GM20431 (cell line): ENCODE data around the gene PTPRG.
"Not testable (repeated sequence)": the region's sequence is repeated elsewhere in the genome, so short reads cannot be mapped to it uniquely, and the experiment has no call there.

Experiments used
- in situ Hi-C: fragments of 300-500 bp; cut with MseI, MboI; formaldehyde crosslinking; loops from one replicate; pipeline ENCODE4 v1.15.0; 2020; ENCODE audit warnings: low sequenced_read_pairs; ENCODE audit not compliant: unreplicated experiment

PTPRG gene

DNA sequence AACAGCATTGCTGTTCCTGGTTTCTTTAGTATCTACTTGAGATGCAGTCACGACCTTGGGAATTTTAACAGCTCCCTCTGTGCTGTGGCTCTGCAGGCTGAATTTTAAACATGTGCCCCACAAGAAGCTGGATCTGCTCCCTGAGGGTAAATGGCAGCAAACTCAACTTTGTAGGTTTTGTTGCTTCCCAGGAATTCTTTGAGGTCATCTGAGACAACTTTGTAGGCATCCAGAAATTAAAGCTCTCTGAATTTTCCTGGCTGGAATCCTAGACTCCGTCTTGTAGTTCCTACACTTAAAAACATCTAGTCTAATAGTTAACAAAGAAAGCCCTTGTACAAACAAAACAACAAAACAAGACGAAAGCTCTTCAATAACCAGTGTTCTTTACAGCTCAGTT is 445.7 kb downstream of the PTPRG start:
- in situ Hi-C loops: no loop called here

DNA sequence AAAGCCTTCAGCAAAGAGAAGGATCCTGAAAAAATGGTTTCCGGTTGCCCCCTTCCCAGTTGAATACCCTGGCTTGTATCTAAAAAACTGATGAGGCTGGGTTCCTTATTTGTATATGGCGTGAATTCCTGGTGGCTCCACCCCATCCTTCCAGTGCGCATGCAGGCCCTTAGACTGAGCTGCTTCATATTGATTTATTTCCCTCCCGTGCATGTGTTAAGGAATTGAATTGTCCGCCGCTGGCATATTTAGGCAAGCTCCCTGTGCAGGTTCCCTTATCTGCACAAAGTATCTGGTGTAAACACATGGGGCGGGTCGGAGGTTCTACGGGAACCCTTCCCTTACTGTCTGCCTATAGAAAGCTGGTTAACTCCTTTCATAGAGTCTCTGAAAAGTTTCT is 449.6 kb downstream of the PTPRG start:
- in situ Hi-C loops: no loop called here

DNA sequence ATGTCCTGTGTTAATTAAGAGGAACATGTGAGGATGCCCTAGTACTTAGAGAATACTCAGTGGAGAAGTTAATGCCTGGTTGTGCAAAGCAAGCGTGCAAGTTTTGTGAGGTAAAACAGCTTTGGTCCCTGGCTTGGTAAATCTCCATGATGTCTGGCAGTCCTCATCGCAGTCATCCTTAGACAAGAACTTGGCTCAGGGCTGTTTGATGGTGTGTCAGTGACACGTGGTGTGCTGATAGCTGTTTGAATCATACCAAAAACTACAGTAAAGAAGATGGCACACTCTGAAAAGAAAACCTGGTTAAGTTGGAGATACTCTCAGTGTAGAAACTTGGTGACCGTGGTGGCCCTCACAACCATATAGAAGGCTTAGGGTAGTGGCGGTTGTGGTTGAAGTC is 450.3 kb downstream of the PTPRG start:
- in situ Hi-C loops: no loop called here

DNA sequence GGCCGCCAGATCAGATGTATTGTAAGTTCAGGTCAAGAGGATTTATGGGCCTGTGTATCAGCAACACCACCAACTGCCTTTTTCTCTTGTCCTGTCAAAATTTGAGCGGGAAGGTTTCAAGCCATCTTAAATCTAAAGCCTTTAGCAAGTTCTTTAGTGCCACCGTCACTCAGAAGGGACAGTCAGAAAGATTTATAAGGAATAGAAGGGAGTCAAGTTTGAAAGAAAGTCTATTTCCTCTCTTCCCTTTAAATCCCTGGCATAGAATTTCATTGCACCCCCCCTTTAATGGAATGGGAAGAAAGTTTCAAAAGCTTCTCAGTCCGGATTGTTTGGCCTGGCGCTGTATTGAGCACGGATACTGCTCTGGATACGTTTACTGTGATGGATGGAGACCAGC is 452.6 kb downstream of the PTPRG start:
- in situ Hi-C loops: no loop called here

DNA sequence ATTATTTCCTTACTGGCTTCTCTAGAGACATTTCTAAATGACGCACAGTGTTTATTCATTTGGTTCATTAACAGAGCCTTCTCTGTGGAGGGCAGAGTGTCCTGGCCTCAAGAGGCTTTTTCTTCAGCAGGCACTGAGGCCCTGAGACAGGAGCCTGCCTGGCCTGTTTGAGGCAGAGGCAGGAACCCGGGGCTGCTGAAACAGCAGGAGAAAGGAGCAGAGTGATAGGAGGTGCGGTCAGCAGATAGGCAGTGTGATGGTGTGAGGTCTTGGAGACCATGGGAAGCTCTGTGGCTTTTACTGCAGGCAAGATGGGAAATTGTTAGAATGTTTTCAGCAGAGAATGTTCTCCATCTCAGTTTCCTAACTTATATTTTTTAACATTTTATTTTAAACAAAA is 453.7 kb downstream of the PTPRG start:
- in situ Hi-C loops: no loop called here

DNA sequence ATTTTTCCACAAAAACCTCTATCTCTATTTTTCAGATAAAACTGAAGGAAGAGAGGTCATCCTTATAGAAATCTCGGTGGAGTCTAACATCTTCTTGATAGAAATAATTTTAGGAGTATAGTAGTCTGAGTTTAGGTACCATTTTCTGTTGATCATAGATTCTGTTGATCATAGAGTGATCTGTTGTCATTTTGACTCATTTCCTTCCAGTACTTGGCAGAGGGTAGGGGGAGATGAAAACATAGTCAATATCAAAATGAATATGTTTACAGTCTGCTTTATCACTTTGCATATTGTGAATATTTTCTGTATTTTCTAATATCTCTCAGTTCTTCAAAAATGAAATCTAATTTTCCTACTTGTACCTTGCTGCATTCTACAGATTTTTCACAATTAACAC is 458.5 kb downstream of the PTPRG start:
- in situ Hi-C loops: no loop called here

DNA sequence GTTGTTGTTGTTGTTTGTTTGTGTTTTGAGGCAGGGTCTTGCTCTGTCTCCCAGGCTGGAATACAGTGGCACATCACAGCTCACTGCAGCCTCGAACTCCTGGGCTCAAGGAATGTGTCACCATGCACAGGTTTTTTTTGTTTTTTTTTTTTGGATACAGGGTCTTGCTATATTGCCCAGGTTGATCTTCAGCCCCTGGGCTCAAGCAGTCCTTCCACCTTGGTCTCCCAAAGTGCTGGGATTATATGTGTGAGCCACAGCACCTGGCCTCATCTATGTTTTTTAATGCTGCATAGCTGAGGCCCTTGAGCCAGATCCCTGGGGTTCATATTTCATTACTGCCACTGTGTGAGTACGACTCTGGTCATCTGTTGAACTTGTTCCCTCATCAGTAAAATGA is 459.3 kb downstream of the PTPRG start:
- in situ Hi-C loops: no loop called here

DNA sequence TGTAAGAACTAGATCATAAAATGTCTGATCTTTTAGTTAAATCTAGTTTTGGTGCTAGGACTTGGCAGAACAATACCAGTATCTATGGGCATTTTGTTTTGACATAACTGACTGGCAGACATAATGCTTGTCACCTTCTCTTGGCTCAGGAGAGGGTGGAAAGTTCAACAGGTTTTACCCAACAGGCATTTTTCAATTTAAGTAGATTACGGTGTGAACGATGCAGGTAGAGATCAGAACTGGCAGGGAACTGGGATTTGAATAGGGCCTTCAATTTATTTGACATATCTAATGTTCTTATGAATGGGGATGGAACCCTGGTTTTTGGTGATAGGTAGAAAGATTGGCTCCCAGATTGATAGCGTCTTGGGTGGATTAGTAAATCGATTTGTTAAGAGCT is 460.9 kb downstream of the PTPRG start:
- in situ Hi-C loops: no loop called here

DNA sequence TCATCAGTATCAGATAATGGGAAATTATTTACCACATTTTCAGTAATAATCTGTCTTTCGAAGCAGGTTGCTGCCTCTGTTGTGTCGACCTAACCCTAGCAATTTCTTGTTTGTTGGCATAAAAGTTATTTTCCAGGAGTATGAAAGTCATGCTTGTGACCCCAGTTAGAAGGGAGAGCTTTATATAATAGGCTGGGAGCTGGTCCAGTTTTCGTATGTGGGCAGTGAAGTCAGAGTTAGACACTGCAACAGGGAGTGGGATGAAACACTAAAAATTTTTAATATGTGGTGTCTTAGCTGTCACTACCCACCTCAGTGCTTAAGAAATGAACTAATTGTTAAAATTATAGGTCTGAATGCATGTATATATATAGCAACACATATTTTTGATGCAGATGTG is 463.5 kb downstream of the PTPRG start:
- in situ Hi-C loops: no loop called here

DNA sequence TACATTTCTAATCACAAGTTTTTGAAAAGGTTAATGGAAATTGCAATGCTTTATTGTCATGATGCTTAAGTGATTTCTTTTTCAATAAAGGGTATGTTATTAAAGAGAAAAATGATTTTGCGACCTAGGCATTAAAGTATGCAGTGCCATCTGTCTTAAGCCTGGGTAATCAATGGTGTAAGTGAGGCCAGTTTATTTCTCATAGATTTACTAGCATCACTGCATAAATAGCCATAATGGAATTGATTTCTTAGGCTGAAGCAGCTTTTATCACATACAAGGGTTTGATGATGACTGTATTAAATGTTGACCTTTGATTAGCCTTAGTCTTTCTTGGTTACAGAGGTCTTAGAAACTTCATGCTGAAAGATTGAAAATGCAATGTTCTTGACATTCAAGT is 464.5 kb downstream of the PTPRG start:
- in situ Hi-C loops: no loop called here

DNA sequence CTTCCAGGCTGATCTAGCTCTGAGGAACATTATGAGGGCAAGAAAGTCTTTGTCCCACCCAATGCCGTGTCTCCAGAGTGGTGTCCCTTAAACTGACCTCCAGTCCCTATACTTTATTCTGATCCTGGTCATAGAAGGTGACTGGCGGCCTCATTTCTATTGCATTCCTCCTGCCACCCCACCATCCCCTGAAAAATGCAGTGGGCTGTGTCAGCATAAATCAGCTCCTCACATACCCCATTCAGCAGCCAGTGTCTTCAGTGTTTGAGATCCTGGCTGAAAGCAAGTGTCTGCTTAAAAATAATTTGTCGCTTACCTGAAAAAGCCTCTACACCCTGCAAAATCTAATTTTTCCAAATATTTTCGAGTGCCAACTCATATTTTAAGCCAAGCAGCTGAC is 465.9 kb downstream of the PTPRG start:
- in situ Hi-C loops: no loop called here

DNA sequence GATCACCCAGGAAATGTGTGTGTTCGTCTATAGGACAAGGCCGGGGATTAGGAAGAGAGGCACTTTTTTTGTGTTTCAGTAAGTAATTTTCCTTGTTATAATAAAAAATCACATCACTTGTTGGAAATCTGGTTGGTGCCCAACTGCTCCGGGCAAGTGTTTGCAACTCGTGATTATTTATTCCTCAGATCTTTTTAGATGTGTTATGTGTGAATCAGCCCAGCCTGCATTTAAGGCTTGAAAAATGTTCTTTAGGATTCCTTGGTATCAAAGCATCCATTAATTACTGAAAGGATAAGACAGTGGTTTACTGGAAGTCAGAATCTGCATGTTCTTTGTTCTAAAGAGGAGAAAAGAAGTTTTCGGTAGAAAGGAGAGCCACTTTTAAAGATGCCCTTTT is 466.4 kb downstream of the PTPRG start:
- in situ Hi-C loops: no loop called here

DNA sequence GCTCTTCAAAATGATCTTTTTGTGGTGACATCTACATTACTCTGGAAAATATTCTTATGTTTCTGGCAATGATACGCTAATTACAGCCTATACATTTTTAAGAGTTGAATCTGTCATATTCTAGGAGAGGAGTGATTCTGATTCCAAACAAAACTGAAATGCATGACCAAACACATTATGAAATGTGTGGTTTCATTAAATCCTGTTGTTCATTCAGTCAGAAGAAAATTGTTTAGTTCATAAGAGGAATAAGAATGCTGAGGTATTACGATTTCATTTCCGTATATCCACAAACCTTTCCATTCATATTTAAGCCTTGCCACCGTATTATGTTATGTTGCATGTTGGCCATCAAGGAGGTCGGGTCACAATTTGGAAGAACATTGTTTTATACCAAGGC is 466.9 kb downstream of the PTPRG start:
- in situ Hi-C loops: no loop called here

DNA sequence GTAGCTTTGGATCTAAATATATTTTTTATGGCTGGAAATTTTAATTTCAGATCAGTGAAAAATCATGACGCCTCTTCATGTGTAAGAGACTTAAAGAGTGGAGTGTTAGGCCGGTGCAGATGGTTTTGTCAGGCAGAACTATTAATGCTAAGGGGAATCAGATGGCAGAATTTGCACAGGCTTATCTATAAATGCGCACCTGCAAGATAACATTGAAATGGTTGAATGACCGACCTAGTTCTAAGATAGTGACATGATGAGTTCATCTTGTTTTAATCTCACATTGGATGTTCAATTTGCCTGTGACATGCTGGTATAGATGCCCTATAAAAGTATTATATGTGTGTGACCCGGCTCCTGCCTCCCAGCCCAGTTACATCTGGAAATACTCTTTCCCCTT is 471.4 kb downstream of the PTPRG start:
- in situ Hi-C loops: no loop called here

DNA sequence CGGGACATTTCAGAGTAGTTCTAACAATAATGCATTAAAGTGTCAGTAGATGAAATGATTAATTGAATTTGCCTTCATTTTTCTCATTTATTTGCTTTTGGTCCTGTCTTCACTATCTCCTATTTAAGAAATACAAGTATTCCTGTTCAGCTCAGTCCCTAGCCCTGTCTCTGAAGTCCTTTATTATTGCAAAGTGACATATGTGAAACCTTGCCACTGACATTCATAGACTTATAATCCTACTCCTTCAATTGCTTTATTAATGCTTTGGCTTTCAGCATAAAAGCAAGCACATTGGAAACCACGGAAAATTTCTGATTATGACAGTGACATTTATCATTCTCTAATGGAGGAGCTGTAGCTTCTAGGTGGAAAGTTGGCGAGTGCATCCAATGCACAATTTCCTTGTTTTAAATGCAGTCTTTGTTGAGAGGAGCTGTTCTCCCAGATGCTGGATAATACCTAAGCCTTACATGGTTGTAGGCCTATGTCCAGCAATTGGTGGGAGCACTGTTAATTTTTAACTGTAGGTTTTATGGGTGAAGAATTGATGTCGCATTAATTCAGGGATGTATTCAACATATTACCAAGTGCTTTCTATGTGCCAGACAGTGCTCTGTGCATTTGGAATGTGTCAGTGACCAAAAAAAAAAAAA is 474.2 kb downstream of the PTPRG start:
- in situ Hi-C loops: no loop called here

DNA sequence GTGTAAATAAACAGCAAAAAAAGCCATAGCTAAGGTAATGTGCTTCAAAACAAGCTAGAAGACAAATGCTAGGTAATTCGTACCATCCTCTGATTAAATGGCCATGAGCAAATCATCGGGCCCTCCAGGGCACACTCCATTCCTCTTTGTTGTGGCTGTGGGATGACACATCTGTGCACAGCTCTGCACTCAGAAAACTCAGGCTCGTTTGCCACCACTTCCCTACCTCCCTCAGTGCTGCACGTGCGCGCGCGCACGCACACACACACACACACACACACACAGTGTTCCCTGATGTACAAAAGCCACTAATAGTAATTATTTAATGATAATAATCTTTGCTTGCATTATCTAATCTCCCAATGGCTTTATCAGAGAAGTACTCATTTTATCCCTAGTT is 475.4 kb downstream of the PTPRG start:
- in situ Hi-C loops: no loop called here

DNA sequence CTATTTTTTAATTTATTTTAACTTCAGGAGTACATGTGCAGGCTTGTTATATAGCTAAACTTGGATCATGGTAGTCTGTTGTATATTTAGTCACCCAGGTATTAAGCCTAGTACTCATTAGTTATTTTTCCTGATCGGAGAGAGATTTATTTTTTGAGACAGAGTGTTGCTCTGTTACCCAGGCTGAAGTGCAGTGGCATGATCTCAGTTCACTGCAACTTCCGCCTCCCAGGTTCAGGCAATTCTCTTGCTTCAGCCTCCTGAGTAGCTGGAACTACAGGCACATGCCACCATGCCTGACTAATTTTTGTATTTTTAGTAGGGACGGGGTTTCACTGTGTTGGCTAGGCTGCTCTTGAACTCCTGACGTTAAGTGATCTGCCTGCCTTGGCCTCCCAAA is 477.4 kb downstream of the PTPRG start:
- in situ Hi-C loops: not testable (repeated sequence)

DNA sequence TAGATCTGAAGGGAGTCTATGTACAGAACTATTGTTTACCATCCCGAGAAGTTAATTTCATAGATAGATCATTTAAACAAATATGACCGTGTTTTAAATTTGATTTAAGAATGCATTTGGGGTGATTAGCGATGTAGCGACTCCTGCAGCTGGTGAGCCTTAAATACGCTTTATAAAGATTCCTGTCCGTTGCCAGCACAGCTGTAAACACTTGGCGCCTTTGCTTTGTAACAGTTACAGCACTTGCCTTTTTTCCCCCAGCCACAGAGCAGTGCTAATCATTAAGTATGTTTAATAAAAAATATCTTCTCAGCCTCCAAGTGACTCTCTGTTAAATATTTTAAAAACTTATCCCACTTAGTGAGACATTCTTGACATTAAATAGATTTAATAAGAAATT is 478.2 kb downstream of the PTPRG start:
- in situ Hi-C loops: no loop called here

DNA sequence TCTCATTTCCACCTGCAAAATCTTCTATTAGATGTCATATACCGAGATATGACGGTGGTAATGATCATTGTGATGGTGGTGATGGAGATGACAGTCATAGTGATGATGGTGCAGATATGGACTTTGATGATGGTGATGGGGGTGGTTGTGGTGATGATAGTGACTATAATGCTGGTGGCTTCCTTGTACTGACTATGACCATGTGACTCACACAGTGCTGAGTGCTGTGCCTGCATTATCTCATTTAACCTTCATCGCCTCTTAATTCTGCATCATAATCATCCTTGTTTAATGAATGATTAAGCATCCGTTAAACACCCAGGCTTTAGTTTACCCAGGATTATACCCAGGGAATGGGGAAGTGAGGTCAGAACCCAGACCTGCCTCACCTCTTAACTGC is 480.3 kb downstream of the PTPRG start:
- in situ Hi-C loops: no loop called here

DNA sequence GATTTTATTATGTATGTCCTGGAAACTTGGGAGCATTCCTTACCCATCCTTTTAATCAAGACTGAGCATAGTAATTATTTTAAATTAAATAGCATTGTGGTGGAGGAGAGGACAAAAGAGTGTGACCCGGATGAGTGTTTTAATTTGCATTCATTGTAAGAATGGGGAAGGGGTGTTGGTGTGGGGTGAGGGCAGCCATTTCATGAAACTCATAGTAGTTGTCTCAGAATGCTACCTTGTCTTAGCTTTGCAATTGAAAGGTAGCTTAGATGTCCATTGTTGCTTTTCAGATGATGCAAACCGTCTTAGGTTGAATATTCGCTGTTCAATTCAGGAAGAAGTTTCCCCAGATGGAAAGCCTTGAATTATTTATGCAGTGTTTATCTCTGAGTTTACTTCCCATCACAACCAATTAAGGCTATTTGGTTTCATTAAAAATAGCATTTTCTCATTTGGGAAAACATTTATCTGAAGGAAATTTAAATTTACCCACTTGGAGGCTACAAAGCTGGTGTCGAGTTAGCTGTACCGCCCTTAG is 483.6 kb downstream of the PTPRG start:
- in situ Hi-C loops: no loop called here

DNA sequence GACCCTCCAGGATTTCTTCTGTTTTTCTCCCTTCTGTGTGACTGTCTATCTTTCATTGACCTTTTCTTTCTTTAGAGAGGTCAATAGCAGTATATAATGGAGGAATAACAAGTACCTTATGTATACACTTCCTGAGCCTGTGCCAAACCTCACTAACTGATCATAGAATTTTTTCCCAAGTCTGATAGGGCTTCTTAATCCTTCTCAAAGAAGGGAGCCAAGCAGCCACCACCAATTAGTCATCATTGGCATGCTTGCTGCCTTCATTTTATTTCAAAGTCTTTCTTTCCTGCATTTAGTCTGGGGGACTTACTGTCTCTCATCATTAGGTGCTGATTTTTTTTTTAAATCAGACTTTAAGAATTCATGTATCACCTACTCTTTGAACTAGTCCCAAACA is 485.0 kb downstream of the PTPRG start:
- in situ Hi-C loops: no loop called here

DNA sequence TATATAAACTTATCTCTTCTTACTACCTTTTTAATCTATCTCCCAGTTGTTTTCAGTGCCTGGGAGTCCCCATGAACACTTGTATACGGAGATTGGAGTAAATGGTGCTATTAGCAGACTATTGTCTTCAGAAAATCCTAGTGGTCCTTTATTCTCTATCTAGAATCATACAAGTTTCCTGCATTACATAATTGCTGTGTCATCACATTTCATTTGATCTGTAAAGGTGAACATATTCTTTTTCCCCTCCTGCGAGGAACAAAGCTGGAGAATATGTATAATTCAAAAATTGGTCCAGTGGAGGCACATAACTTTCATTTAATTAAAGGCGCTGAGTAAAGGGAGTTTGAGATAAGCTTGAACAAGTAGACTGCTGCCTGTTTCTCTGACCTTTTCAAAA is 487.2 kb downstream of the PTPRG start:
- in situ Hi-C loops: no loop called here

DNA sequence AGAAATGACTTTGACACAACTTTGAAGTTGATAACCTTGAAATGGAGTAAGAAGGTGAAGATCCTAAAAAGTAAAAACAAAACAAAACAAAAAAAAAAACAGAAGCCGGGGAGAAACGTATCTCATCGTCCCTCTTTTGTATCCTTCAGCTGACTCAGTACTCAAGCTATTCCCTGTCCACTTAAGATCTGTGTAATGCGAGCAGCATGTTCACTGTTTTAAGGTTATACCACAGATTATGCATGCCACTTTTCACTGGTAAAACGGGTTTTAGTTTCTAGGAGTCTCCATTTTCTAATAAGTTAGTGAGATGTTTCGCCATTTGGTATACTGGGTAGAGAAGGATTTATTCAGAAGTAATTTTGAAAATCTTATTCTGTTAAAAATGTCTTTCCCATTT is 487.7 kb downstream of the PTPRG start:
- in situ Hi-C loops: no loop called here
